ENCODE measurements around the gene HOMER2.

GRCh38 chr15:82917249-82917648 lies 35.3 kb downstream of the HOMER2 start:
- TF ChIP-seq CTCF (IDR thresholded peaks at IDR 0.05; ENCODE audit: borderline replicate concordance, extremely low read depth, low read length, poor library complexity, severe bottlenecking) (no peak), EZH2 (IDR thresholded peaks at IDR 0.05; ENCODE audit: borderline replicate concordance, low read depth, low read length, severe bottlenecking) (no peak)

Data from DND-41 (cell line).